ENCODE results near the gene DPP9.

DNA sequence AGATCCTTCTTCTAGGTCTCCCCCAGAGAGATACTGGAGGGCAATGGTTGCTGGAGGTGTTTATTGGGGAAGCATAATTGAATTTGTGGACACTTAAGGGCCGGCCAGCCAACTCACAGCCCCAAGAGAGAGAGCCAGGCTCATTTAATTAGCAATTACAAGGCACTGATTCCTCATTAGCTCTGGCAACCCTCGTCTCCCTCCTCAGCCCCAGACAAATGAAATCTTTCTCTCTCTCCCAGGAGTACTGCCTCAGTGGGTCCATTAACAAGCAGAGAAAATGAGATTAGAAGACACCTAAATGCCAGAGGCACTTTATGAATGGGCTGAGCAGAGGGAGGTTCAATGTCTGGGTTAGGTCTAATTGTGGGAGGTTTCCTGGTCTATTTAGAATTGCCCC is 48.9 kb upstream of the DPP9 start:
- TF ChIP-seq CEBPB (IDR thresholded peaks at IDR 0.05; ENCODE audit: low read depth, low read length): no peak
- no peak for TF ChIP-seq POLR2A (IDR thresholded peaks at IDR 0.05; ENCODE audit: control extremely low read depth in 1 of 2, low read depth in 2 of 2, low read length in 2 of 2)
- TF ChIP-seq, protein P1, sequence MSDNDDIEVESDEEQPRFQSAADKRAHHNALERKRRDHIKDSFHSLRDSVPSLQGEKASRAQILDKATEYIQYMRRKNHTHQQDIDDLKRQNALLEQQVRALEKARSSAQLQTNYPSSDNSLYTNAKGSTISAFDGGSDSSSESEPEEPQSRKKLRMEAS (IDR thresholded peaks at IDR 0.05): no peak
- TF ChIP-seq, protein P2, sequence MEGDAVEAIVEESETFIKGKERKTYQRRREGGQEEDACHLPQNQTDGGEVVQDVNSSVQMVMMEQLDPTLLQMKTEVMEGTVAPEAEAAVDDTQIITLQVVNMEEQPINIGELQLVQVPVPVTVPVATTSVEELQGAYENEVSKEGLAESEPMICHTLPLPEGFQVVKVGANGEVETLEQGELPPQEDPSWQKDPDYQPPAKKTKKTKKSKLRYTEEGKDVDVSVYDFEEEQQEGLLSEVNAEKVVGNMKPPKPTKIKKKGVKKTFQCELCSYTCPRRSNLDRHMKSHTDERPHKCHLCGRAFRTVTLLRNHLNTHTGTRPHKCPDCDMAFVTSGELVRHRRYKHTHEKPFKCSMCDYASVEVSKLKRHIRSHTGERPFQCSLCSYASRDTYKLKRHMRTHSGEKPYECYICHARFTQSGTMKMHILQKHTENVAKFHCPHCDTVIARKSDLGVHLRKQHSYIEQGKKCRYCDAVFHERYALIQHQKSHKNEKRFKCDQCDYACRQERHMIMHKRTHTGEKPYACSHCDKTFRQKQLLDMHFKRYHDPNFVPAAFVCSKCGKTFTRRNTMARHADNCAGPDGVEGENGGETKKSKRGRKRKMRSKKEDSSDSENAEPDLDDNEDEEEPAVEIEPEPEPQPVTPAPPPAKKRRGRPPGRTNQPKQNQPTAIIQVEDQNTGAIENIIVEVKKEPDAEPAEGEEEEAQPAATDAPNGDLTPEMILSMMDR (IDR thresholded peaks at IDR 0.05; ENCODE audit: control extremely low read depth in 1 of 3, insufficient read depth in 1 of 3, low read depth in 1 of 3, low read length in 3 of 3): no peak
- no peak for TF ChIP-seq HDAC2 (IDR thresholded peaks at IDR 0.05; ENCODE audit: borderline replicate concordance in 1 of 2, low read depth in 2 of 2, low read length in 2 of 2)
- TF ChIP-seq RFX5 (IDR thresholded peaks at IDR 0.05; ENCODE audit: borderline replicate concordance, low read depth, low read length): no peak
- no peak for TF ChIP-seq JUND (IDR thresholded peaks at IDR 0.05; ENCODE audit: low read length)
- no peak for TF ChIP-seq EZH2 (IDR thresholded peaks at IDR 0.05; ENCODE audit: low read depth, low read length, severe bottlenecking)
- no peak for TF ChIP-seq GTF2F1 (IDR thresholded peaks at IDR 0.05; ENCODE audit: borderline replicate concordance, low read depth, low read length)
- TF ChIP-seq YY1 (IDR thresholded peaks at IDR 0.05; ENCODE audit: low read depth, low read length): no peak
- no peak for TF ChIP-seq SP1 (IDR thresholded peaks at IDR 0.05; ENCODE audit: low read depth, low read length)
- no peak for TF ChIP-seq POLR2AphosphoS5 (IDR thresholded peaks at IDR 0.05; ENCODE audit: low read depth, low read length)
